GM19438 (cell line): ENCODE results near the gene TLR10.
"Not testable (repeated sequence)": the region's sequence is repeated elsewhere in the genome, so short reads cannot be mapped to it uniquely, and the experiment has no call there.

Experiments used
- ATAC-seq: cut with Tn5 transposase; IDR thresholded peaks from one replicate; pipeline ENCODE4 v1.9.1; 2021; ENCODE audit warnings: low read depth; ENCODE audit not compliant: unreplicated experiment

TLR10 gene

GRCh38 chr4:38802561-38803355 lies 20.0 kb upstream of the TLR10 start:
- ATAC-seq, result no peak

- ATAC-seq, result no peak
Observed at GRCh38 chr4:38800961-38801450, 18.2 kb upstream of the TLR10 start.

- no peak for ATAC-seq
Observed at GRCh38 chr4:38800366-38800765, 17.6 kb upstream of the TLR10 start.

- ATAC-seq, result no peak
Observed at GRCh38 chr4:38795087-38795486, 12.3 kb upstream of the TLR10 start.

- no peak for ATAC-seq
Observed at GRCh38 chr4:38794051-38794450, 11.3 kb upstream of the TLR10 start.

GRCh38 chr4:38791010-38791409 lies 8.2 kb upstream of the TLR10 start:
- no peak for ATAC-seq

- no peak for ATAC-seq
Observed at GRCh38 chr4:38788317-38788716, 5.5 kb upstream of the TLR10 start.

GRCh38 chr4:38787693-38788092 lies 4.9 kb upstream of the TLR10 start:
- ATAC-seq, result no peak

- peak; percentile 45 for ATAC-seq
Observed at GRCh38 chr4:38785901-38786402, 3.2 kb upstream of the TLR10 start.

- no peak for ATAC-seq
Observed at GRCh38 chr4:38785041-38785790, 2.4 kb upstream of the TLR10 start.

- ATAC-seq, result no peak
Observed at GRCh38 chr4:38784141-38784540, 1.4 kb upstream of the TLR10 start.

- ATAC-seq, result no peak
Observed at GRCh38 chr4:38783109-38783460, 295 bp upstream of the TLR10 start.

GRCh38 chr4:38781854-38782261 lies 932 bp downstream of the TLR10 start:
- ATAC-seq, result peak; percentile 37

GRCh38 chr4:38780833-38781484 lies 1.8 kb downstream of the TLR10 start:
- no peak for ATAC-seq

- ATAC-seq, result no peak
Observed at GRCh38 chr4:38779790-38780189, 3.0 kb downstream of the TLR10 start.

- ATAC-seq, result not testable (repeated sequence)
Observed at GRCh38 chr4:38777925-38778324, 4.9 kb downstream of the TLR10 start.

GRCh38 chr4:38775326-38775725 lies 7.5 kb downstream of the TLR10 start:
- ATAC-seq, result no peak

GRCh38 chr4:38774181-38774955 lies 8.4 kb downstream of the TLR10 start:
- no peak for ATAC-seq

GRCh38 chr4:38770281-38770680 lies 12.5 kb downstream of the TLR10 start:
- not testable (repeated sequence) for ATAC-seq

- no peak for ATAC-seq
Observed at GRCh38 chr4:38769857-38770256, 12.9 kb downstream of the TLR10 start.
